HepG2 (cell line): ENCODE data around the gene ODC1. TPM values are rescaled to one million over a fixed set of nuclear protein-coding genes. Genes with fewer than 3 reads are reported as not detected.

Experiments
- ATAC-seq: fragments of 200-7000 bp; cut with Tn5 transposase; 3 replicates; pipeline ENCODE4 v1.9.1; 2020; ENCODE audit warnings: mild to moderate bottlenecking, moderate library complexity
- BruUV-seq: library from RNA; stranded (reverse); fragments of 400-500 nt; replicated peaks from 2 replicates; lab custom pipeline; 2021; lab: Mats Ljungman, UMichigan
- CTCF ChIA-PET: fragments of 300-600 bp; formaldehyde crosslinking; extraction: SDS; loops from one replicate; lab custom pipeline; 2021; ENCODE audit warnings: low total read pairs, inconsistent platforms, low intra/inter-chr PET ratio; lab: Yijun Ruan, JAX
- POLR2A ChIA-PET: fragments of 350-600 bp; sonication (Branson Sonifier 250); formaldehyde crosslinking; loops from one replicate; lab custom pipeline; 2020; ENCODE audit warnings: antibody characterized with exemption, inconsistent platforms; lab: Yijun Ruan, JAX
- DNase-seq: peaks from one replicate; pipeline ENCODE4 v3.0.0-alpha.2; 2015; ENCODE audit warnings: low spot score
- FAIRE-seq: peaks from 3 replicates; lab custom pipeline; 2011; peaks lifted over from hg19 to GRCh38; lab: Jason Lieb, UNC
- H2AFZ ChIP-seq: one replicate; pipeline ENCODE4 v1.6.1; 2011; ENCODE audit warnings: low read length, inconsistent platforms
- H3K27ac ChIP-seq: fragments of 300-600 bp; 3 replicates; pipeline ENCODE4 v1.8.0; 2011; ENCODE audit warnings: mixed run types, mild to moderate bottlenecking, mixed read lengths, low read length, inconsistent platforms; ENCODE audit not compliant: insufficient read depth; ENCODE audit errors: extremely low read length
- H3K27me3 ChIP-seq, 2 experiments: fragments of 200-600 bp in 1 of 2; 2 replicates in 1 of 2; 3 replicates in 1 of 2; pipeline versions ENCODE4 v1.6.0 to v1.8.0; 2011; ENCODE audit warnings: low read length in 2 of 2, mild to moderate bottlenecking in 2 of 2, moderate library complexity in 2 of 2, inconsistent platforms in 1 of 2; ENCODE audit not compliant: insufficient read depth in 2 of 2, control insufficient read depth in 1 of 2
- H3K36me3 ChIP-seq, 2 experiments: fragments of 200-600 bp in 1 of 2; replicated peaks in 1 of 2; 2 replicates in 1 of 2; 3 replicates in 1 of 2; pipeline versions ENCODE4 v1.5.1 to v1.8.0; 2011; ENCODE audit warnings: low read length in 2 of 2, inconsistent platforms in 1 of 2; ENCODE audit not compliant: insufficient read depth in 2 of 2, control insufficient read depth in 1 of 2
- H3K4me1 ChIP-seq: 2 replicates; pipeline ENCODE4 v1.5.1; 2012; ENCODE audit warnings: low read length, inconsistent platforms; ENCODE audit not compliant: insufficient read depth
- H3K4me2 ChIP-seq: 2 replicates; pipeline ENCODE4 v1.6.0; 2011; ENCODE audit warnings: low read depth, low read length, inconsistent platforms
- H3K4me3 ChIP-seq, 3 experiments: fragments of 200-600 bp in 1 of 3; sonication (generic), shearing (Covaris generic) in 1 of 3; replicated peaks in 1 of 3; 2 replicates each; pipeline ENCODE4 v1.5.1; 2011 to 2016; ENCODE audit warnings: low read length in 3 of 3, inconsistent platforms in 2 of 3, low read depth in 2 of 3, mild to moderate bottlenecking in 2 of 3, control low read depth in 1 of 3, mixed read lengths in 1 of 3; ENCODE audit not compliant: insufficient read depth in 1 of 3
- H3K79me2 ChIP-seq: one replicate; pipeline ENCODE4 v1.6.1; 2011; ENCODE audit warnings: low read length, inconsistent platforms; ENCODE audit not compliant: insufficient read depth
- H3K9ac ChIP-seq: 2 replicates; pipeline ENCODE4 v1.6.0; 2011; ENCODE audit warnings: mild to moderate bottlenecking, low read depth, low read length, inconsistent platforms; ENCODE audit not compliant: insufficient read depth
- H3K9me3 ChIP-seq: 2 replicates; pipeline ENCODE4 v1.5.1; 2012; ENCODE audit warnings: mild to moderate bottlenecking, low read length
- H4K20me1 ChIP-seq: 2 replicates; pipeline ENCODE4 v1.6.0; 2011; ENCODE audit warnings: inconsistent platforms, mild to moderate bottlenecking, low read length, moderate library complexity; ENCODE audit not compliant: insufficient read depth
- HNRNPL ChIP-seq: fragments of 200-400 bp; formaldehyde crosslinking; IDR thresholded peaks from 2 replicates; pipeline ENCODE4 v1.6.1; 2017; ENCODE audit warnings: mild to moderate bottlenecking, low read depth, low read length
- MEIS1 ChIP-seq: sonication (generic); formaldehyde crosslinking; IDR thresholded peaks from 2 replicates; pipeline ENCODE4 v1.9.0; 2021; ENCODE audit warnings: mild to moderate bottlenecking, missing genetic modification reagents, moderate library complexity, borderline replicate concordance
- SETDB1 ChIP-seq: sonication (generic); formaldehyde crosslinking; IDR thresholded peaks from 2 replicates; pipeline ENCODE4 v1.5.1; 2020; ENCODE audit warnings: missing genetic modification reagents, mild to moderate bottlenecking, borderline replicate concordance
- SIX4 ChIP-seq: sonication (generic); formaldehyde crosslinking; IDR thresholded peaks from 2 replicates; pipeline ENCODE4 v1.4.0; 2020; ENCODE audit warnings: missing genetic modification reagents
- SOX6 ChIP-seq, 2 experiments: fragments of 450-650 bp in 1 of 2; sonication (generic) in 1 of 2; formaldehyde crosslinking in 1 of 2; IDR thresholded peaks; 2 replicates each; pipeline versions ENCODE4 v1.4.0 to v1.6.1; 2017 to 2020; ENCODE audit warnings: antibody characterized with exemption in 1 of 2, mild to moderate bottlenecking in 1 of 2, missing genetic modification reagents in 1 of 2
- ZC3H4 ChIP-seq: sonication (generic); formaldehyde crosslinking; IDR thresholded peaks from 2 replicates; pipeline ENCODE4 v1.4.0; 2020; ENCODE audit warnings: missing genetic modification reagents, borderline replicate concordance
- WGBS: methylation state at CpG from one replicate; pipeline ENCODE4 v1.1.6; 2017; ENCODE audit warnings: low lambda C conversion rate; 5-methylcytosine and 5-hydroxymethylcytosine counted together
- in situ Hi-C: cut with HindIII; loops from 2 replicates; pipeline ENCODE4 v1.10.0; 2017; ENCODE audit warnings: low pct_unique_long_range_greater_than_20kb; ENCODE audit not compliant: extremely low pct_ligation_motif_present
- intact Hi-C: fragments of 100-400 bp; cut with micrococcal nuclease; formaldehyde crosslinking; loops from one replicate; pipeline ENCODE4 v1.10.0; 2022; ENCODE audit not compliant: unreplicated experiment
- polyA plus RNA-seq, 8 experiments: library from polyadenylated mRNA; depleted of rRNA in 3 of 8; stranded (reverse) in 7 of 8; unstranded in 1 of 8; fragments of >200 nt; fragmentation: Illumina TruSeq in 4 of 8; extraction: Trizol in 4 of 8; gene quantifications; 2 replicates each; pipeline versions ENCODE4 v1.2.1 to v1.2.3, GENCODE V29; 2011 to 2016; ENCODE audit warnings: low read depth in 4 of 8, missing spikeins in 1 of 8, mixed read lengths in 1 of 8; ENCODE audit not compliant: insufficient read depth in 1 of 8
- total RNA-seq, 5 experiments: library from RNA; depleted of rRNA; stranded (reverse); fragments of >200 nt; fragmentation: Illumina TruSeq; extraction: Trizol; gene quantifications; 2 replicates each; pipeline ENCODE4 v1.2.3, GENCODE V29; 2016; ENCODE audit warnings: low read depth in 1 of 5
- TF ChIP-seq, protein P1 (sequence below): sonication (generic); formaldehyde crosslinking; conservative IDR thresholded peaks from 2 replicates; pipeline ENCODE4 v1.8.0; 2022; ENCODE audit warnings: missing genetic modification reagents

The ODC1 gene
- total and polyA plus RNA-seq, 2 of the 13 experiments (the other 11 are each of a cell fraction or from before 2014, with no cell fraction given) = 142 to 371 TPM

DNA sequence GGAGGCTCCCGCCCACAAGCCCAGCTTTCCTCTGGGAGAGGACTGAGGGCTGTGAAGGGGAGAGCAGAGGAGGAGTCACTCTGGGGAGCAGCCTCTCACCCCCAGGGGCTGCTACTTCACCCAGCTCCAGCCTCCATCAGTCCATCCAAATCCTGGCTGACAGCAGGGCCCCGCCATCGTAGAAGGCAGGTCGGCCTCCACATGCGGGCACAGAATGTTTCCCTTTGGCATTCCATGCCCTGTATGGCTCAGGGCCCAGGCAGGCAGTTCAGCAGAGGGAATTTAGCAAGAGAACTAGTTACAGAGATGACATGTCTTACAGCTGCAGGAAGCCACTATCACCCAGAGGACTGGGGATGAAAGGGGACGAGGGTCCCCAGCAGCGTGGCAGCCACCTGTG is 6.4 kb upstream of the ODC1 start:
- Histone ChIP-seq H3K27ac (no peak overlapping the region), H2AFZ (no peak overlapping the region), H3K4me1 (peaks cover 39% of the 10 kb centered on the region), H3K9me3 (no peaks in the 10 kb centered on the region), H3K36me3 (no peaks in the 10 kb centered on the region), H3K79me2 (no peaks in the 10 kb centered on the region), H3K9ac (no peak overlapping the region), H3K4me3 (no peak overlapping the region), H3K4me2 (no peak overlapping the region), H3K27me3 (peaks cover 1 to 11% of the 10 kb centered on the region in 2 experiments; a peak in 3 of 5 replicates), H4K20me1 (no peaks in the 10 kb centered on the region)
- intact Hi-C loops = loop anchor here (5.0 kb wide), 1 partner anchor 33 kb away; no protein-coding TSS in a partner anchor
- no peak for TF ChIP-seq SETDB1 (CRISPR knock-in tag)
- TF ChIP-seq, protein P1, sequence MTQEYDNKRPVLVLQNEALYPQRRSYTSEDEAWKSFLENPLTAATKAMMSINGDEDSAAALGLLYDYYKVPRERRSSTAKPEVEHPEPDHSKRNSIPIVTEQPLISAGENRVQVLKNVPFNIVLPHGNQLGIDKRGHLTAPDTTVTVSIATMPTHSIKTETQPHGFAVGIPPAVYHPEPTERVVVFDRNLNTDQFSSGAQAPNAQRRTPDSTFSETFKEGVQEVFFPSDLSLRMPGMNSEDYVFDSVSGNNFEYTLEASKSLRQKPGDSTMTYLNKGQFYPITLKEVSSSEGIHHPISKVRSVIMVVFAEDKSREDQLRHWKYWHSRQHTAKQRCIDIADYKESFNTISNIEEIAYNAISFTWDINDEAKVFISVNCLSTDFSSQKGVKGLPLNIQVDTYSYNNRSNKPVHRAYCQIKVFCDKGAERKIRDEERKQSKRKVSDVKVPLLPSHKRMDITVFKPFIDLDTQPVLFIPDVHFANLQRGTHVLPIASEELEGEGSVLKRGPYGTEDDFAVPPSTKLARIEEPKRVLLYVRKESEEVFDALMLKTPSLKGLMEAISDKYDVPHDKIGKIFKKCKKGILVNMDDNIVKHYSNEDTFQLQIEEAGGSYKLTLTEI (CRISPR knock-in tag) = no peak
- TF ChIP-seq ZC3H4 (CRISPR knock-in tag) = no peak
- TF ChIP-seq MEIS1 (CRISPR knock-in tag) = no peak
- TF ChIP-seq SIX4 = no peak
- TF ChIP-seq SOX6 (IDR thresholded peaks at IDR 0.05) = no peak
- TF ChIP-seq SOX6 (CRISPR knock-in tag; IDR thresholded peaks at IDR 0.05) = no peak
- 0 out of 2 replicates have a peak, but pooled peaks have one; percentile 25 for TF ChIP-seq HNRNPL
- FAIRE-seq = no peak
- no TSS peak for BruUV-seq
- WGBS = 83% methylated on average over 7 of the region's 7 CpGs
- DNase-seq = no peak
- no peak for ATAC-seq
- ChIA-PET POLR2A (no interaction called here), CTCF (no interaction called here)
- in situ Hi-C loops = no loop called here
